B cell (primary cell): Measurements from ENCODE around the gene TACR2. TPM values are rescaled to one million over a fixed set of nuclear protein-coding genes. Genes with fewer than 3 reads are reported as not detected.

Source experiments
- ATAC-seq: fragments of 200-7000 bp; cut with Tn5 transposase; one replicate; pipeline ENCODE4 v1.10.0; 2021; ENCODE audit warnings: low read depth, mild to moderate bottlenecking, moderate number of reproducible peaks, moderate library complexity
- CTCF ChIA-PET: fragments of 350-600 bp; sonication (Branson Sonifier 250); formaldehyde crosslinking; loops from one replicate; lab custom pipeline; 2021; ENCODE audit warnings: antibody characterized with exemption, inconsistent platforms; lab: Charles Lee
- POLR2A ChIA-PET: fragments of 350-600 bp; sonication (Branson Sonifier 250); formaldehyde crosslinking; loops from one replicate; lab custom pipeline; 2021; ENCODE audit warnings: antibody characterized with exemption; lab: Charles Lee
- DNase-seq: peaks from one replicate; pipeline ENCODE4 v3.0.0; 2013
- H2AFZ ChIP-seq: 2 replicates; pipeline ENCODE4 v1.6.1; 2012; ENCODE audit warnings: mild to moderate bottlenecking, low read depth, low read length; ENCODE audit not compliant: insufficient read depth, poor library complexity, severe bottlenecking
- H3K27ac ChIP-seq, 2 donors: 1 replicate in 1 of 2; 2 replicates in 1 of 2; pipeline ENCODE4 v1.5.1; 2012 to 2013; ENCODE audit warnings: low read length in 2 of 2, mild to moderate bottlenecking in 2 of 2, moderate library complexity in 1 of 2
- H3K27me3 ChIP-seq, 4 experiments: fragments of 200-600 bp in 1 of 4; sonication (generic) in 1 of 4; replicated peaks in 1 of 4; 1 replicate in 2 of 4; 2 replicates in 2 of 4; pipeline versions ENCODE4 v1.6.1 to v1.7.0; 2013 to 2016; ENCODE audit warnings: low read length in 3 of 4, mild to moderate bottlenecking in 2 of 4, mixed read lengths in 1 of 4, moderate library complexity in 1 of 4; ENCODE audit not compliant: insufficient read depth in 4 of 4, control insufficient read depth in 3 of 4; ENCODE audit errors: control extremely low read depth in 1 of 4
- H3K36me3 ChIP-seq, 2 experiments: replicated peaks in 1 of 2; 1 replicate in 1 of 2; 2 replicates in 1 of 2; pipeline versions ENCODE4 v1.6.1 to v1.7.1; 2013; ENCODE audit warnings: low read length in 1 of 2; ENCODE audit not compliant: insufficient read depth in 2 of 2, control insufficient read depth in 1 of 2; ENCODE audit errors: control extremely low read depth in 1 of 2, extremely low read depth in 1 of 2
- H3K4me1 ChIP-seq, 2 donors: fragments of 200-600 bp in 1 of 2; sonication (generic) in 1 of 2; 1 replicate in 1 of 2; 2 replicates in 1 of 2; pipeline versions ENCODE4 v1.5.1 to v1.6.1; 2013 to 2017; ENCODE audit warnings: low read length in 2 of 2; ENCODE audit not compliant: control insufficient read depth in 2 of 2, insufficient read depth in 2 of 2
- H3K4me2 ChIP-seq: replicated peaks from 2 replicates; pipeline ENCODE3; 2012; ENCODE audit warnings: mild to moderate bottlenecking, low read depth, low read length; ENCODE audit not compliant: poor library complexity, severe bottlenecking
- H3K4me3 ChIP-seq, 5 experiments: fragments of 200-600 bp in 1 of 5; sonication (generic) in 1 of 5; 1 replicate in 3 of 5; 2 replicates in 2 of 5; pipeline versions ENCODE4 v1.5.1 to v1.7.0; 2011 to 2016; ENCODE audit warnings: low read length in 4 of 5, mild to moderate bottlenecking in 4 of 5, low read depth in 2 of 5, control low read depth in 1 of 5, moderate library complexity in 1 of 5; ENCODE audit not compliant: insufficient read depth in 1 of 5; ENCODE audit errors: control extremely low read depth in 1 of 5, extremely low read depth in 1 of 5
- H3K79me2 ChIP-seq: fragments of 200-600 bp; sonication (generic); one replicate; pipeline ENCODE4 v1.6.0; 2016; ENCODE audit warnings: low read length; ENCODE audit not compliant: control insufficient read depth, insufficient read depth
- H3K9ac ChIP-seq: fragments of 200-600 bp; sonication (generic); 2 replicates; pipeline ENCODE4 v1.6.1; 2017; ENCODE audit warnings: mild to moderate bottlenecking, low read length, moderate library complexity
- H3K9me3 ChIP-seq, 3 donors: one replicate each; pipeline versions ENCODE4 v1.6.1 to v1.7.1; 2013; ENCODE audit warnings: low read length in 2 of 3; ENCODE audit not compliant: control insufficient read depth in 2 of 3, insufficient read depth in 1 of 3; ENCODE audit errors: control extremely low read depth in 1 of 3
- H4K20me1 ChIP-seq: 2 replicates; pipeline ENCODE4 v1.6.0; 2012; ENCODE audit warnings: mild to moderate bottlenecking, low read length; ENCODE audit not compliant: insufficient read depth, control insufficient read depth, poor library complexity, severe bottlenecking
- H3K27ac Mint-ChIP-seq: one replicate; pipeline ENCODE4 v1.8.0; 2021; ENCODE audit warnings: mixed read lengths
- H3K27me3 Mint-ChIP-seq: one replicate; pipeline ENCODE4 v1.8.0; 2021; ENCODE audit warnings: mixed read lengths
- H3K4me1 Mint-ChIP-seq: one replicate; pipeline ENCODE4 v1.8.0; 2021; ENCODE audit warnings: mixed read lengths
- H3K4me3 Mint-ChIP-seq: one replicate; pipeline ENCODE4 v1.8.0; 2021; ENCODE audit warnings: mixed read lengths
- H3K9me3 Mint-ChIP-seq: one replicate; pipeline ENCODE4 v1.8.0; 2022; ENCODE audit warnings: mixed read lengths; ENCODE audit not compliant: insufficient read depth
- CTCF ChIP-seq: fragments of 200-600 bp; IDR thresholded peaks from one replicate; pipeline ENCODE4 v1.8.0; 2022; ENCODE audit warnings: antibody characterized with exemption, mild to moderate bottlenecking
- EZH2 ChIP-seq: IDR thresholded peaks from 2 replicates; pipeline ENCODE4 v1.6.1; 2012; ENCODE audit warnings: borderline replicate concordance, low read depth, mild to moderate bottlenecking, moderate library complexity, low read length; ENCODE audit not compliant: insufficient read depth, poor library complexity, severe bottlenecking
- WGBS: methylation state at CpG from one replicate; pipeline ENCODE4 v1.1.5; 2013; ENCODE audit warnings: missing lambda C conversion rate; ENCODE audit not compliant: insufficient coverage; 5-methylcytosine and 5-hydroxymethylcytosine counted together
- intact Hi-C: fragments of 100-400 bp; cut with micrococcal nuclease; formaldehyde crosslinking; loops from one replicate; pipeline ENCODE4 v1.10.0; 2022
- polyA plus RNA-seq: library from polyadenylated mRNA; depleted of rRNA; stranded (reverse); fragments of >200 nt; gene quantifications from 2 replicates; pipeline ENCODE4 v1.2.3, GENCODE V29; 2012
- total RNA-seq, 2 donors: library from RNA; stranded (reverse); fragments of 120-200 nt in 1 of 2; gene quantifications; 1 replicate in 1 of 2; 2 replicates in 1 of 2; pipeline versions ENCODE4 v1.2.3 to v1.2.4, GENCODE V29; 2013 to 2022

The TACR2 gene
- total and polyA plus RNA-seq, 2 donors (not counting 1 experiment from before 2014, with no cell fraction given), result 0.18 TPM; not detected in 1

- no peaks in the 10 kb centered on the region for H3K4me1 Mint-ChIP-seq
- H3K4me3 Mint-ChIP-seq, result no peak overlapping the region
- no peak overlapping the region for H3K27ac ChIP-seq
- H2AFZ ChIP-seq, result no peak overlapping the region
- H3K9me3 ChIP-seq, result no peaks in the 10 kb centered on the region
- intact Hi-C loops, result no loop called here
- DNase-seq (no peak), ATAC-seq (no peak)
- H3K27me3 ChIP-seq, result no peaks in the 10 kb centered on the region
- H3K9ac ChIP-seq, result no peak overlapping the region
- ChIA-PET POLR2A (no interaction called here), CTCF (interaction anchor here (0.9 to 1.3 kb wide), 5 partner anchors 9 to 305 kb away, joined by 3 to 5 read pairs (median 4); no protein-coding TSS in a partner anchor)
- TF ChIP-seq CTCF (no peak), EZH2 (no peak)
- H3K4me1 ChIP-seq, result no peaks in the 10 kb centered on the region
- H4K20me1 ChIP-seq, result no peaks in the 10 kb centered on the region
- H3K4me2 ChIP-seq, result no peak overlapping the region
- no CpG with 5 or more reads among the region's 1 CpG for WGBS
- H3K79me2 ChIP-seq, result no peaks in the 10 kb centered on the region
- peaks cover 6 to 57% of the 10 kb centered on the region in 2 experiments for H3K36me3 ChIP-seq
- H3K9me3 Mint-ChIP-seq, result no peaks in the 10 kb centered on the region
- H3K4me3 ChIP-seq, result no peak overlapping the region
- no peaks in the 10 kb centered on the region for H3K27me3 Mint-ChIP-seq
- no peak overlapping the region for H3K27ac Mint-ChIP-seq
These were observed 18.7 kb downstream of the TACR2 start for GRCh38 chr10:69397972-69398371.

GRCh38 chr10:69394020-69394419 lies 22.7 kb downstream of the TACR2 start:
- no peaks in the 10 kb centered on the region for H4K20me1 ChIP-seq
- POLR2A ChIA-PET, result no interaction called here
- Mint-ChIP-seq H3K27me3 (no peaks in the 10 kb centered on the region), H3K4me1 (peaks cover 14% of the 10 kb centered on the region), H3K27ac (no peak overlapping the region), H3K4me3 (no peak overlapping the region), H3K9me3 (no peaks in the 10 kb centered on the region)
- no peak overlapping the region for H3K4me3 ChIP-seq
- peaks cover 6 to 37% of the 10 kb centered on the region in 2 experiments for H3K36me3 ChIP-seq
- DNase-seq (no peak), ATAC-seq (no peak)
- 100% methylated on average over 1 of the region's 1 CpG for WGBS
- H3K27me3 ChIP-seq, result no peaks in the 10 kb centered on the region
- H3K4me1 ChIP-seq, result peaks cover 5 to 14% of the 10 kb centered on the region in 2 donors
- H3K9me3 ChIP-seq, result no peaks in the 10 kb centered on the region
- H3K9ac ChIP-seq, result no peak overlapping the region
- CTCF ChIA-PET, result interaction anchor here (0.9 to 8.3 kb wide), 7 partner anchors 9 to 157 kb away, joined by 3 to 281 read pairs (median 4); no protein-coding TSS in a partner anchor
- H3K27ac ChIP-seq, result no peak overlapping the region
- intact Hi-C loops, result loop anchor here (5.0 kb wide), 3 partner anchors 77 to 387 kb away; no protein-coding TSS in a partner anchor
- TF ChIP-seq EZH2, result no peak
- no peak for TF ChIP-seq CTCF
- H3K79me2 ChIP-seq, result no peaks in the 10 kb centered on the region
- H3K4me2 ChIP-seq, result no peak overlapping the region
- H2AFZ ChIP-seq, result no peak overlapping the region
